Nucleus accumbens (tissue), 56 donors: ENCODE results near the gene LRRC70.
"Not testable (repeated sequence)": the region's sequence is repeated elsewhere in the genome, so short reads cannot be mapped to it uniquely, and the experiment has no call there.

ENCODE experiments used
- DNase-seq, 56 donors: peaks; one replicate each; lab custom pipeline; 2025; lab: John Stamatoyannopoulos, UW

Gene LRRC70, protein sequence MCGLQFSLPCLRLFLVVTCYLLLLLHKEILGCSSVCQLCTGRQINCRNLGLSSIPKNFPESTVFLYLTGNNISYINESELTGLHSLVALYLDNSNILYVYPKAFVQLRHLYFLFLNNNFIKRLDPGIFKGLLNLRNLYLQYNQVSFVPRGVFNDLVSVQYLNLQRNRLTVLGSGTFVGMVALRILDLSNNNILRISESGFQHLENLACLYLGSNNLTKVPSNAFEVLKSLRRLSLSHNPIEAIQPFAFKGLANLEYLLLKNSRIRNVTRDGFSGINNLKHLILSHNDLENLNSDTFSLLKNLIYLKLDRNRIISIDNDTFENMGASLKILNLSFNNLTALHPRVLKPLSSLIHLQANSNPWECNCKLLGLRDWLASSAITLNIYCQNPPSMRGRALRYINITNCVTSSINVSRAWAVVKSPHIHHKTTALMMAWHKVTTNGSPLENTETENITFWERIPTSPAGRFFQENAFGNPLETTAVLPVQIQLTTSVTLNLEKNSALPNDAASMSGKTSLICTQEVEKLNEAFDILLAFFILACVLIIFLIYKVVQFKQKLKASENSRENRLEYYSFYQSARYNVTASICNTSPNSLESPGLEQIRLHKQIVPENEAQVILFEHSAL

DNA sequence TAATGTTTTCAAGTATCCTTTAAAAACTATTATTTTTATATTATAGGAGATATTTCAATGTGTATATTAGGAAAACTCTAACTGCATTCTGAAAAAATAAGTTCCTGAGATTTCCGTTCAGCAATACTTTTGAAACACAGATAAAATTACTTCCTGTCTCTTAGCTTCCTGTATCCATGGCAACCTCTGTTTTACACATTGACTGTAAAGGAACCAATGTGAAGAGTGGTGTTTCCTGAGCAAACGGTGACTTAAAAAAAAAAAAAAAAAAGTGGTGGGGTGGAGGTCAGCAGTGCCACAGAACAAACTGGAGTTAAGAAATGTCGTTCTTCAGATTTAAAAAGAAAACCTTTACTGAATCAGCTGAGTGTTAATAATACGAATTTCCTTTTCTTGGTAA, at the start of gene LRRC70:
Gene LRRC70, plus strand, starts transcription at position 280 of the 400 bp plus-strand sequence. CDS start 620 bp downstream, outside the sequence.
- DNase-seq: no peak

GRCh38 chr5:62533597-62533996, 45.0 kb upstream of the LRRC70 start:
- DNase-seq: no peak

DNA sequence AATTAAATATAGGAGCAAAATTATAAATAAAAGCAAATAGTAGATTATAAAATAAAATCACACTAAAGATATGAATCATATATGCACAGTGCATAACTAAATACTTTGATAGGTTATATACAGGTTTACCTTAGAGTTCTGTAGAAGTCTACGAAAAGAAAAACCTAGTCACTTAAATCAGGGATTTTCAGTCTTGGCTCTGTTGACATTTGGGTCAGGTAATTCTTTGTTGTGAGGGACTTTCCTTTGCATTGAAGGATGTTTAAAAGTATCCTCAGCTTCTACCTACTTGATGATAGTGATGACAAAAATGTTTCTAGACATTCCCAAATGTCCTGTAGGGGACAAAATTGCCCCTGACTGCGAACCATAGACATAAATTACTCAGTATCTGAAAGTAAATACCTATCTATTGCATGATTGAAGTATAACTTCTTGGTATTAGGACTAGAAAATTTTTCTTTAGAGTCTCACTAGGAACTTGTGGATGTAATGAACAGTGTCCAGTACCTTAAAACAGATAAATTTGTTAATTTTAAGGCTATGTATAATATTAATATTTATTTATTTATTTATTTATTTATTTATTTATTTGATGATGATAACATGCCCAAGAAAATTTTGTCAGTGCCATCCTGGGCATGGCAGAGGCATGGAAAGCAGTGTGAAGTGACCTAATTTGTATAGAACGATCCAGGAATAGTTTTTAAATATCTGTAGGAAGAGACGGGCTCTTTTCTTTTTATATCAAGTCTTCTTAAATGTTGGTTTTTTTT, 44.0 kb upstream of the LRRC70 start:
- DNase-seq: no peak

DNA sequence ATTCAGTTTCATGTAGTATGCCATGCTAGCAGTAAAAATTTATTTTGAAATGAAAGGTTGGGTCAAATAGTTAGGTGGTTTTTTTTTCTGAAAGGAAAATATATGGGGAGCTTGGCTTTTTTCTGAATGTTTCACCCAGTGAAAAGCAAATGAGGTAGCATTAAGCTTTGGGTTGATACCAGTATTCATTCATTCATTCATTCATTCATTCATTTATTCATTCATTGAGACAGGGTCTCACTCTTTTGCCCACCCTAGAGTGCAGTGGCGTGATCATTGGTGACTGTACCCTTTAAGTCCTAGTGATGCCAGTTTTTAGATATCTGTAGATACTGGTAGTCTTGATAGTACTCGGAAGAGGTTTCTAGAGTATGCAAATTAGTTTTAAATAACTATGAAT, 42.4 kb upstream of the LRRC70 start:
- no peak for DNase-seq

GRCh38 chr5:62536783-62537182, 41.8 kb upstream of the LRRC70 start:
- DNase-seq: no peak

GRCh38 chr5:62538017-62538942, 40.3 kb upstream of the LRRC70 start:
- DNase-seq: no peak

DNA sequence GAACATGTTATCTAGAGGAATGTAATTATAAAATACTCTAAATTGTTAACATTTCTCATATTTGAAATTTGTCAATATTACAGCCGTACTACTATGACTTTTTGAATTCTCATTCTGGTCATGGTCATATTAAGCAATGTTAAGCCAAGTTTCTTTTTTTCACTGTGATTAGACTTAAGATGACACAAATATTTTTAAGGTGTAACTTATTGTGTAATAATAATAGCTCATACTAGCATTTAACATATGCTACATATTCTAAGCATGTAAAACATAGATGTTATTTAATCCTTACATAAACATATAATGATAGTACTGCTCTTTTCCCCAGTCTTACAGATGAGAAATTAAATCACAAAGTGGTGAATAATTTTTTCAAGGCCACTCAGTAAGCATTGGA, 35.9 kb upstream of the LRRC70 start:
- no peak for DNase-seq

DNA sequence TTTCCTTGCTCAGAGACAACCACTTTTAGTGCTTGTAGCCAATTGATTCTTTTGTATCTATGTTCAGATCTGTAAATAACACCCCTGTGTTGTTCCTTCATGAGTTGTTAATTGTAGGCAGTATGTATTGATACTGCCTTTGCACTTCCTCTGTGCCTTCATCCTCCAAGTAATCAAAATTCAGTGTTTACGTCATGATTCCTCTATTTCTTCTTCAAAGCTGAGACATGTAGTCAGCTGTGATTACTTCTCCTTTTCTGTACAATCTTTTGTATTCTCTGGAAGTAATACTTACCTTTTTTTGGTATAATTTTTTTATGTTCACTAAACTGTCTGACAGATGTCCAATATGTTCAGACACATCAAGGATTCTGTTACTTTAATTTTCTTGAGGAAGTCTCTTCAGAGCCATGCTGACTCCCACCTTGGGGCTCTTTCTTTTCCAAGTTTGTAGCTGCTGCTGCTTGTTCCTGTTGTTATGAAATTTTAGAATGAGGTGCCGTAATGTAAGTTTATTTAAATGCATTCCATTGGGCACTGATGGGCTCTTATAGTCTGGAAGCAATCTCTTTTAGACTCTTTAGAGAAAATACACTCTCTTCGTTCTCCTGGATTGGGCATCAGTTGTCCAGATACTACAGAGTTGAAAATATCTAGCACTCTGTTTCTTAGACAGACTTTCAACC, 30.5 kb upstream of the LRRC70 start:
- no peak for DNase-seq

- no peak for DNase-seq
Measured at GRCh38 chr5:62550103-62550502, 28.5 kb upstream of the LRRC70 start.

DNA sequence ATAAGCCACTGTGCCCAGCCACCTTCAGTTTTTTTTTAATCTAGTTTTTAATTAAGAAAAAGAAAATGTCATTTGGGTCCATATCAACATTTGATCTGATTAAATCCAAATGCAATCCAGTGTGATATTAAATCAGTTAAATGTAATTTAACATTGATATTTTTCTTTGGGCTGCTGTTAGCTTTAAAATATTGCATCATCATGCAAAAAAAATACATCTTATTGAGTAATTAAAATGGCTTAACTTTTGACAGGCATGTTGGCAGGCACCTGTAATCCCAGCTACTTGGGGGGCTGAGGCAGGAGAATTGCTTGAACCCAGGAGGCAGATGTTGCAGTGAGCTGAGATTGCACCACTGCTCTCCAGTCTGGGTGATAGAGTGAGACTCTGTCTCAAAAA, 22.7 kb upstream of the LRRC70 start:
- DNase-seq: no peak

GRCh38 chr5:62558941-62559340, 19.7 kb upstream of the LRRC70 start:
- DNase-seq: peak in 3 of 56 donors; percentile 1 to 11 (median 2)

DNA sequence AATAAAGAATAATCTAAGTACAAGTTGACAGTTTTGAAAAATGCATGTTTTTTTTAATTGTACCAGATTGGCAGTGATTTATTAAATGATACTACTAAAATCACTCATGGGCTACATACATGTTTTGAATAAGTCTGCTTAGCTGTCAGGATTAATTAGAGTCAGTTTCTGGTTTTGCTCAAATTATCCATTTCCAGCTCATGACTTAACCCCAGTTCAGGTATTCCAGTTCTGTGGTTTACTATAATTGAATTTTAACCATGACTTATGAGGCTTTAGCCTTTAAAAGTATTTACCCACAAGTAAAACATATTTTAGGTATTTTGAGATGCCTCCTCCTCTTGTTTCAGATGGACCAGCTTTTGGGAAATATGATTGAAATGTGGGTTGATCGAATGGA, 17.8 kb upstream of the LRRC70 start:
- DNase-seq: no peak

GRCh38 chr5:62561896-62562295, 16.7 kb upstream of the LRRC70 start:
- DNase-seq: no peak

DNA sequence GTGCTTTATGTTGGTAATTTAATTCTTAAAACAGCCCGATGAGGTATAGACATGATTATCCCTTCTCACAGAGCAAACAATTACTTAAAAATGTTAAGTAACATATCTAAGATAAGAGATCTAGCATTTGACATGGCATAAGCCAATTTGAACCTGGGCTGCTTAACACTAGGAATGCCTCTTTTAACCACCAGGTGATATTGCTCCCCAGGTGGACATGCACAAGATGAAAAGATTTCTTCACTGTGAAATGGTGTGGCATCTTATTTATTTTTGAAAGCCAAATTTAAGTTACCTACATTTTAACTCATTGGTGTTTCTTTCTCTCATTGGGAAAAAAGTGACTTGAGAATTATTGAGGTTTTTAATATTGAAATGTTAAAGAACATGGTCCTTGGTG, 15.8 kb upstream of the LRRC70 start:
- no peak for DNase-seq

DNA sequence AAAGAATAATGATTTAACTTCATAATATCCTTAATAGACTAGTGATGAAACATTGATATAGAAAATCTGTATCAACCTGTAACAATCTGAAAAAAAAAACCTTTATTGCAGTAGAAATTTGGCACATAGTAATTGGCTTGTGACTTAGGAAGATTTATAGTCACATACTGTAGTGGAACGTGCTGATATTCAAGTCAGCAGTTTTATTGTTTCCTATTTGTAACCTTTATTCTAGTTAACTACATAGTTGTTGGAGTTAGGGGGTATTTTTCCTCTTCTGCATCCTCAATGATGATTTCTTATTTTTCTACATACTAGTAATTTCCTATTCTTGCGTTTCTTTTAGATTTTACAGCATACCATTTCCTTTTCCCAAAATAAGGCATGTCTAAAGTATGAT, 14.5 kb upstream of the LRRC70 start:
- no peak for DNase-seq

- not testable (repeated sequence) for DNase-seq
Measured at GRCh38 chr5:62565740-62566139, 12.9 kb upstream of the LRRC70 start.

DNA sequence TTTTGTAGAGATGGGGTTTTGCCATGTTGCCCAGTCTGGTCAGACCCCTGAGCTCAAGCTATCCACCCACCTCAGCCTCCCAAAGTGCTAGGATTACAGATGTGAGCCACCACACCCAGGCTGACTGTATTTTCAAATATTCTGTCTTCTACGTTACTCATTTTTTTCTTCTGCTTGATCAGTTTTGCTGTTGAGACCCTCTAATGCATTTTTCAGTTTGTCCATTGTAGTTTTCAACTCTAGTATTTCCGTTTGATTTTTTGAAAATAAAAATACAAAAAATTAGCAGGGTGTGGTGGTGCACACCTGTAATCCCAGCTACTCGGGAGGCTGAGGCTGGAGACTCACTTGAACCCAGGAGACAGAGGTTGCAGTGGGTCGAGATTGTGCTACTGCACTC, 10.5 kb upstream of the LRRC70 start:
- DNase-seq: no peak

GRCh38 chr5:62568800-62569432, 9.7 kb upstream of the LRRC70 start:
- DNase-seq: no peak

DNA sequence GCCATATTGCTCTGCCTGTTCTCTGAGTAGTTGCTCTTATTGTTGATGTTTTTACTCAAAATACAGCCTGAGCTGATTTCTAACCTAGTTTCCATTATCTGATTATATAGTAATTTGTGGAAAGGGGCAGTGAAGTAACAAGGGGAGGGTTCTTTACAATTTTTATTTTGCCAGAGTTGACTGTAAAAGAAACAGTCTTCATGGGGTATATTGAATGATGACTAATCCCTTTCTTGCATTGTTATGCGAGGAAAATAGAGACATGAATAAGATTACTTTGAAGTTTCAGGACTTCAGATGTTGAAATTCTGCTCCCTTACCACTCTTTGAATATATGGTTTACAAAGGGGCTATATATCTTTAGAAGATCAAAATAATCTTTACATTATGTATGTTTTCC, 9.1 kb upstream of the LRRC70 start:
- no peak for DNase-seq
